Measurements from ENCODE around the gene ALDH16A1.

The ALDH16A1 gene

GRCh38 chr19:49423071-49423984, 29.7 kb upstream of the ALDH16A1 start, which contains the start of gene PTH2:
Gene PTH2 (minus strand): TSS chr19:49423441. CDS start chr19:49423339, 102 bp downstream.
- no peak for DNase-seq (ENCODE audit: low read depth, low spot score)

- no peak for DNase-seq (ENCODE audit: low read depth, low spot score)
Measured at GRCh38 chr19:49423985-49424303, 29.1 kb upstream of the ALDH16A1 start.

- DNase-seq (ENCODE audit: low read depth, low spot score) = no peak
Measured at GRCh38 chr19:49425178-49425577, 27.8 kb upstream of the ALDH16A1 start, which contains the start of gene GFY. Gene GFY (plus strand): TSS chr19:49425388. CDS start chr19:49426431, 1,043 bp downstream.

- no peak for DNase-seq (ENCODE audit: low read depth, low spot score)
Measured at GRCh38 chr19:49425922-49426592, 27.0 kb upstream of the ALDH16A1 start.

GRCh38 chr19:49427339-49427738, 25.7 kb upstream of the ALDH16A1 start:
- no peak for DNase-seq (ENCODE audit: low read depth, low spot score)

- no peak for DNase-seq (ENCODE audit: low read depth, low spot score)
Measured at GRCh38 chr19:49427855-49428546, 25.0 kb upstream of the ALDH16A1 start.

GRCh38 chr19:49428547-49429451, 24.2 kb upstream of the ALDH16A1 start:
- DNase-seq (ENCODE audit: low read depth, low spot score) = no peak

GRCh38 chr19:49430172-49430677, 22.8 kb upstream of the ALDH16A1 start:
- DNase-seq (ENCODE audit: low read depth, low spot score) = no peak

- DNase-seq (ENCODE audit: low read depth, low spot score) = no peak
Measured at GRCh38 chr19:49430678-49431329, 22.2 kb upstream of the ALDH16A1 start.

GRCh38 chr19:49431330-49431749, 21.7 kb upstream of the ALDH16A1 start:
- no peak for DNase-seq (ENCODE audit: low read depth, low spot score)

GRCh38 chr19:49432141-49433073, 20.6 kb upstream of the ALDH16A1 start:
- DNase-seq (ENCODE audit: low read depth, low spot score) = no peak

- no peak for DNase-seq (ENCODE audit: low read depth, low spot score)
Measured at GRCh38 chr19:49433240-49433901, 19.7 kb upstream of the ALDH16A1 start.

GRCh38 chr19:49434907-49435583, 18.0 kb upstream of the ALDH16A1 start:
- DNase-seq (ENCODE audit: low read depth, low spot score) = no peak

GRCh38 chr19:49435670-49436069, 17.4 kb upstream of the ALDH16A1 start:
- no peak for DNase-seq (ENCODE audit: low read depth, low spot score)

- DNase-seq (ENCODE audit: low read depth, low spot score) = no peak
Measured at GRCh38 chr19:49436381-49437017, 16.5 kb upstream of the ALDH16A1 start.

- no peak for DNase-seq (ENCODE audit: low read depth, low spot score)
Measured at GRCh38 chr19:49437231-49437630, 15.8 kb upstream of the ALDH16A1 start.

GRCh38 chr19:49438261-49438660, 14.8 kb upstream of the ALDH16A1 start:
- DNase-seq (ENCODE audit: low read depth, low spot score) = no peak

- no peak for DNase-seq (ENCODE audit: low read depth, low spot score)
Measured at GRCh38 chr19:49439836-49440235, 13.2 kb upstream of the ALDH16A1 start.

Measured in iPS DF 19.7 (cell line).